ENCODE results near the gene ITGB5.
A peak's percentile ranks its signal among the peaks of the same experiment; 100 is the strongest.

Gene ITGB5

GRCh38 chr3:124858275-124858674 lies 28.9 kb downstream of the ITGB5 start:
- H3K4me1 ChIP-seq (ENCODE audit: control insufficient read depth, insufficient read depth, low read length, poor library complexity, severe bottlenecking) = peaks cover 27% of the 10 kb centered on the region
- H3K36me3 ChIP-seq (ENCODE audit: control insufficient read depth, insufficient read depth, low read length) = peaks cover 13% of the 10 kb centered on the region
- H3K4me3 ChIP-seq (ENCODE audit: extremely low read depth, insufficient read depth, low read length, poor library complexity, severe bottlenecking) = no peak overlapping the region
- 88 to 100% methylated on average over 1 of the region's 1 CpG for WGBS, 2 experiments (ENCODE audit: insufficient coverage in 2 of 2)
- H3K27ac ChIP-seq (ENCODE audit: low read depth, low read length, severe bottlenecking) = no peak overlapping the region
- H3K9me3 ChIP-seq (ENCODE audit: control insufficient read depth, low read length) = no peaks in the 10 kb centered on the region

DNA sequence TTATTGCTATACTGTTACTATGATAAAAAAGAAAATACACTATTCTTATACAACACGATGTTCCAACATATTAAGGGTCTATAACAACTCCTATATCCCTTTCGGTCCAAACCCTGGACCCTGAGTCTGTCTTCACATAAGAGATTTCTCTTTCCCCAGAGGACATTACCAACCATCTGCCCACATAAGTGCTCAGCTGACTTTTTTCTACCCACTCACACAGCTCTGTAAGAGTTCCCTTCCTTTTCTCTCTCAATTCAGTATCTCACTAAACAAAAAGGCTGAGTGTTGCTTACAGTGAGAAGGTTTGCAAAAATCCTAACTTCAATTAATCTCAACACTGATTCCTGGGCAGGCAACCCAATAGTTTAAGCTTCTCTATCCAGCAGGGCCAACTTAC lies 30.5 kb downstream of the ITGB5 start:
- WGBS, 2 experiments (ENCODE audit: insufficient coverage in 2 of 2) = 91 to 100% methylated on average over 2 of the region's 2 CpGs
- no peak overlapping the region for H3K27ac ChIP-seq (ENCODE audit: low read depth, low read length, severe bottlenecking)
- H3K36me3 ChIP-seq (ENCODE audit: control insufficient read depth, insufficient read depth, low read length) = peaks cover 8% of the 10 kb centered on the region

DNA sequence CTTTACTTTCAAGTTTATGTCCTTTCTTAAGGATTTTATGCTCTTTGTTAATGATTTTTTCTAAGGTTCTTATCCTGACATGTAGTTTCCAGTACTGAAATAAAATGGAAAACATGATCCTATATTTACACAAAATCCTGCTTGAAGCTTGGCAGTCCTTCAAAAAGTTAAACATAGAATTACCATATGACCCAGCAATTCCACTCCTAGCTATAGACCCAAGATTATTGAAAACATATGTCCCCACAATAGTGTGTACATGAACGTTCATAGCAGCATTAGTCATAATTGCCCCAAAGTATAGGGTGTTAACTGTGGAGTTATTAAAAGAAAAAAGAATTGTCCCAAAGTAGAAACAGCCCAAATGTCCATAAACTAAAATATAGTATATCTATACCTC lies 33.2 kb downstream of the ITGB5 start:
- Histone ChIP-seq H3K27ac (ENCODE audit: low read depth, low read length, severe bottlenecking) (no peak overlapping the region), H3K9me3 (ENCODE audit: control insufficient read depth, low read length) (no peaks in the 10 kb centered on the region), H3K36me3 (ENCODE audit: control insufficient read depth, insufficient read depth, low read length) (peaks cover 8% of the 10 kb centered on the region), H3K4me3 (ENCODE audit: extremely low read depth, insufficient read depth, low read length, poor library complexity, severe bottlenecking) (no peak overlapping the region), H3K4me1 (ENCODE audit: control insufficient read depth, insufficient read depth, low read length, poor library complexity, severe bottlenecking) (peaks cover 30% of the 10 kb centered on the region)
- WGBS, 2 experiments (ENCODE audit: insufficient coverage in 2 of 2) = no CpG with 5 or more reads among the region's 1 CpG

More for the DNA sequence above, 30.5 kb downstream of the ITGB5 start:
- Histone ChIP-seq H3K4me1 (ENCODE audit: control insufficient read depth, insufficient read depth, low read length, poor library complexity, severe bottlenecking) (peaks cover 27% of the 10 kb centered on the region), H3K9me3 (ENCODE audit: control insufficient read depth, low read length) (no peaks in the 10 kb centered on the region), H3K4me3 (ENCODE audit: extremely low read depth, insufficient read depth, low read length, poor library complexity, severe bottlenecking) (no peak overlapping the region)

GRCh38 chr3:124853446-124853845 lies 33.7 kb downstream of the ITGB5 start:
- Histone ChIP-seq H3K4me1 (ENCODE audit: control insufficient read depth, insufficient read depth, low read length, poor library complexity, severe bottlenecking) (peaks cover 24% of the 10 kb centered on the region), H3K36me3 (ENCODE audit: control insufficient read depth, insufficient read depth, low read length) (peaks cover 10% of the 10 kb centered on the region)

DNA sequence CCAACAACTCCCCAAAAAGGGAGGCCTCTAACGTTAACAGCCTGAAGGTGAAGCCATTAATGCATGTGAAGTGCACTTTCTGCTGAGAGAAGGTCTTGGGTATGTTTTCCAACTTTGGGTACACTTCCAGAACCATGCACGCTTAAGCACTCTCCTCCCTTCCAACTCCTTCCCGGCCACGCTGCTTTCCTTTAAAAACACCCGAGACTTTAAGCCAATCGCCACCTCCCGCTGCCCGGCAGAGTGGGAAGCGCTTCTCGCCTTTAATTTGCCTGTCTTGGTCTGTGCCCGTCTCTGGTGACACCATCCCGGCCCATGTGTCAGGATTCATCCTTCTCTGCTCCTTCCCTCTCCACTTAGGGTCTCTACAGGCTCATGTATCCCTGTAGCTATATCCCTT lies 35.3 kb downstream of the ITGB5 start:
- 82 to 89% methylated on average over 11 to 12 of the region's 12 CpGs for WGBS, 2 experiments (ENCODE audit: insufficient coverage in 2 of 2)
- H3K4me3 ChIP-seq (ENCODE audit: extremely low read depth, insufficient read depth, low read length, poor library complexity, severe bottlenecking) = no peak overlapping the region
- no peaks in the 10 kb centered on the region for H3K9me3 ChIP-seq (ENCODE audit: control insufficient read depth, low read length)
- H3K27ac ChIP-seq (ENCODE audit: low read depth, low read length, severe bottlenecking) = no peak overlapping the region
- peaks cover 21% of the 10 kb centered on the region for H3K36me3 ChIP-seq (ENCODE audit: control insufficient read depth, insufficient read depth, low read length)
- peaks cover 19% of the 10 kb centered on the region for H3K4me1 ChIP-seq (ENCODE audit: control insufficient read depth, insufficient read depth, low read length, poor library complexity, severe bottlenecking)

More at GRCh38 chr3:124853446-124853845, 33.7 kb downstream of the ITGB5 start:
- no peak overlapping the region for H3K4me3 ChIP-seq (ENCODE audit: extremely low read depth, insufficient read depth, low read length, poor library complexity, severe bottlenecking)
- no peaks in the 10 kb centered on the region for H3K9me3 ChIP-seq (ENCODE audit: control insufficient read depth, low read length)
- H3K27ac ChIP-seq (ENCODE audit: low read depth, low read length, severe bottlenecking) = no peak overlapping the region
- WGBS, 2 experiments (ENCODE audit: insufficient coverage in 2 of 2) = 90 to 100% methylated on average over 1 to 2 of the region's 3 CpGs

GRCh38 chr3:124851136-124851535 lies 36.0 kb downstream of the ITGB5 start:
- Histone ChIP-seq H3K9me3 (ENCODE audit: control insufficient read depth, low read length) (no peaks in the 10 kb centered on the region), H3K4me1 (ENCODE audit: control insufficient read depth, insufficient read depth, low read length, poor library complexity, severe bottlenecking) (peaks cover 19% of the 10 kb centered on the region), H3K4me3 (ENCODE audit: extremely low read depth, insufficient read depth, low read length, poor library complexity, severe bottlenecking) (no peak overlapping the region), H3K27ac (ENCODE audit: low read depth, low read length, severe bottlenecking) (peak overlapping the region; percentile 71), H3K36me3 (ENCODE audit: control insufficient read depth, insufficient read depth, low read length) (peaks cover 28% of the 10 kb centered on the region)
- WGBS, 2 experiments (ENCODE audit: insufficient coverage in 2 of 2) = 70 to 88% methylated on average over 1 of the region's 3 CpGs

GRCh38 chr3:124850633-124851032 lies 36.5 kb downstream of the ITGB5 start:
- Histone ChIP-seq H3K9me3 (ENCODE audit: control insufficient read depth, low read length) (no peaks in the 10 kb centered on the region), H3K4me3 (ENCODE audit: extremely low read depth, insufficient read depth, low read length, poor library complexity, severe bottlenecking) (no peak overlapping the region), H3K27ac (ENCODE audit: low read depth, low read length, severe bottlenecking) (peak overlapping the region; percentile 71), H3K4me1 (ENCODE audit: control insufficient read depth, insufficient read depth, low read length, poor library complexity, severe bottlenecking) (peaks cover 19% of the 10 kb centered on the region), H3K36me3 (ENCODE audit: control insufficient read depth, insufficient read depth, low read length) (peaks cover 33% of the 10 kb centered on the region)
- no CpG with 5 or more reads among the region's 2 CpGs for WGBS, 2 experiments (ENCODE audit: insufficient coverage in 2 of 2)

DNA sequence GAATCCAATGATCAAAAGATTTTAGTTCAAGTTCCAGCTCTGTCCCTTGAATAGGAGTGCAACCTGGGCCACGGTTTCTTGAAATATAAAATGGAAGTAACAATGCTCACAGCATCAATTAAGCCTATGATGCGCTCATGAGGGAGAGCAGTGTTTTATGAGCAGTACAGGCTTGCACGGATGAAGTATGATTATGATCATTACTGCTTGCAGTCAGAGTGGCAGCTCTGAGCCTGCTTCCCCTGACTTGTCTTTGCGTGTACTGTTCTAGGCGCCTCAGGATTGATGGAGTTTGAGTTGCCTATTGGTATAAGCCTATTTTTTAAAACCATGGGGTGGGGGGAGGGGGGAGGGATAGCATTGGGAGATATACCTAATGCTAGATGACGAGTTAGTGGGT lies 37.0 kb downstream of the ITGB5 start:
- Histone ChIP-seq H3K27ac (ENCODE audit: low read depth, low read length, severe bottlenecking) (peak overlapping the region; percentile 59), H3K9me3 (ENCODE audit: control insufficient read depth, low read length) (no peaks in the 10 kb centered on the region), H3K36me3 (ENCODE audit: control insufficient read depth, insufficient read depth, low read length) (peaks cover 33% of the 10 kb centered on the region), H3K4me1 (ENCODE audit: control insufficient read depth, insufficient read depth, low read length, poor library complexity, severe bottlenecking) (peaks cover 19% of the 10 kb centered on the region), H3K4me3 (ENCODE audit: extremely low read depth, insufficient read depth, low read length, poor library complexity, severe bottlenecking) (no peak overlapping the region)
- WGBS, 2 experiments (ENCODE audit: insufficient coverage in 2 of 2) = 94 to 100% methylated on average over 3 of the region's 6 CpGs

DNA sequence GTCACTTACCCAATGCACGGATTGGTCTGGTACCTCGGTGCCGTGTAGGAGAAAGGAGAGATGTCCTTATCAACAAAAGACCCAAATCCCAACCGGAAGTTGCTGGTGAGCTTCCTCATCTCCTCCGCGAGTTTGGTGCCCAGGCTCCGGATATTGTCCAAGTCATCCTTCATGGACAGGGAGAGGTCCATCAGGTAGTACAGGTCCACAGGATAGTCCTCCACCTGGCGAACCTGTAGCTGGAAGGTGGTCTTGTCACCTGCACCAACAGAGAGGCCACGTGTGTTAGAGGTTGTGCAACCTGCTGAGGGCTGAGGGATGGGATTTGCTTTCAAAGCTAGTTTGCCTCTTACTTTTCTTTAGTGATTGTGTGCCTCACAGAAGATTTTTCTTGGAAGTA lies 38.9 kb downstream of the ITGB5 start:
- WGBS, 2 experiments (ENCODE audit: insufficient coverage in 2 of 2) = 95 to 98% methylated on average over 7 to 9 of the region's 9 CpGs
- Histone ChIP-seq H3K27ac (ENCODE audit: low read depth, low read length, severe bottlenecking) (no peak overlapping the region), H3K36me3 (ENCODE audit: control insufficient read depth, insufficient read depth, low read length) (peaks cover 32% of the 10 kb centered on the region), H3K4me3 (ENCODE audit: extremely low read depth, insufficient read depth, low read length, poor library complexity, severe bottlenecking) (no peak overlapping the region), H3K4me1 (ENCODE audit: control insufficient read depth, insufficient read depth, low read length, poor library complexity, severe bottlenecking) (peaks cover 19% of the 10 kb centered on the region), H3K9me3 (ENCODE audit: control insufficient read depth, low read length) (no peaks in the 10 kb centered on the region)

- Histone ChIP-seq H3K9me3 (ENCODE audit: control insufficient read depth, low read length) (no peaks in the 10 kb centered on the region), H3K36me3 (ENCODE audit: control insufficient read depth, insufficient read depth, low read length) (peaks cover 30% of the 10 kb centered on the region), H3K4me3 (ENCODE audit: extremely low read depth, insufficient read depth, low read length, poor library complexity, severe bottlenecking) (no peak overlapping the region), H3K27ac (ENCODE audit: low read depth, low read length, severe bottlenecking) (no peak overlapping the region), H3K4me1 (ENCODE audit: control insufficient read depth, insufficient read depth, low read length, poor library complexity, severe bottlenecking) (peaks cover 19% of the 10 kb centered on the region)
- 80% methylated on average over 1 of the region's 2 CpGs; no CpG with 5 or more reads in 1 of the 2 experiments for WGBS, 2 experiments (ENCODE audit: insufficient coverage in 2 of 2)
Measured at GRCh38 chr3:124847863-124848262, 39.3 kb downstream of the ITGB5 start.

GRCh38 chr3:124847051-124847450 lies 40.1 kb downstream of the ITGB5 start:
- H3K4me1 ChIP-seq (ENCODE audit: control insufficient read depth, insufficient read depth, low read length, poor library complexity, severe bottlenecking) = peaks cover 19% of the 10 kb centered on the region
- H3K9me3 ChIP-seq (ENCODE audit: control insufficient read depth, low read length) = no peaks in the 10 kb centered on the region
- peaks cover 36% of the 10 kb centered on the region for H3K36me3 ChIP-seq (ENCODE audit: control insufficient read depth, insufficient read depth, low read length)
- no peak overlapping the region for H3K4me3 ChIP-seq (ENCODE audit: extremely low read depth, insufficient read depth, low read length, poor library complexity, severe bottlenecking)
- H3K27ac ChIP-seq (ENCODE audit: low read depth, low read length, severe bottlenecking) = no peak overlapping the region
- WGBS, 2 experiments (ENCODE audit: insufficient coverage in 2 of 2) = 90 to 91% methylated on average over 1 of the region's 1 CpG
